ENCODE results near the gene AURKA. TPM values are rescaled to one million over a fixed set of nuclear protein-coding genes. Genes with fewer than 3 reads are reported as not detected.

The AURKA gene
- total RNA-seq, 1 donor from 2014 or later = 14.8 TPM

GRCh38 chr20:56414842-56415765, 23.1 kb upstream of the AURKA start:
- H3K36me3 Mint-ChIP-seq (ENCODE audit: low read depth, unreplicated experiment) = peaks cover 2% of the 10 kb centered on the region
- Histone ChIP-seq H3K4me3 (ENCODE audit: insufficient read depth, low read depth, low read length) (no peak overlapping the region), H3K27ac (ENCODE audit: low read depth, low read length) (peak overlapping the region; percentile 61), H3K27me3 (ENCODE audit: insufficient read depth, low read length) (no peaks in the 10 kb centered on the region), H2AFZ (ENCODE audit: low read depth, low read length) (no peak overlapping the region), H4K20me1 (ENCODE audit: insufficient read depth, low read length) (no peaks in the 10 kb centered on the region), H3K36me3 (ENCODE audit: insufficient read depth, low read length) (no peaks in the 10 kb centered on the region), H3K4me2 (ENCODE audit: low read length) (peak overlapping the region; percentile 26), H3K4me1 (ENCODE audit: insufficient read depth, low read length) (peaks cover 39% of the 10 kb centered on the region), H3K9ac (ENCODE audit: low read length) (no peak overlapping the region), H3K9me3 (ENCODE audit: insufficient read depth, low read depth, low read length) (no peaks in the 10 kb centered on the region), H3K79me2 (ENCODE audit: insufficient read depth, low read length) (peaks cover 19% of the 10 kb centered on the region)
- H3K9me3 Mint-ChIP-seq (ENCODE audit: unreplicated experiment) = no peaks in the 10 kb centered on the region
- H3K4me3 Mint-ChIP-seq (ENCODE audit: unreplicated experiment) = no peak overlapping the region
- H3K27ac Mint-ChIP-seq (ENCODE audit: unreplicated experiment) = peak overlapping the region; percentile 2
- peaks cover 2% of the 10 kb centered on the region for H3K27me3 Mint-ChIP-seq (ENCODE audit: low read depth, unreplicated experiment)
- H3K4me1 Mint-ChIP-seq (ENCODE audit: low read depth, unreplicated experiment) = peaks cover 38% of the 10 kb centered on the region
- FAIRE-seq (no peak), DNase-seq (ENCODE audit: low read depth) (peak; percentile 85)
- TF ChIP-seq CTCF (IDR thresholded peaks at IDR 0.05; ENCODE audit: insufficient read depth, low read depth, low read length) (no peak), EZH2 (IDR thresholded peaks at IDR 0.05; ENCODE audit: insufficient read depth, low read length) (no peak)

GRCh38 chr20:56412949-56413348, 20.9 kb upstream of the AURKA start:
- TF ChIP-seq EZH2 (IDR thresholded peaks at IDR 0.05; ENCODE audit: insufficient read depth, low read length) (no peak), CTCF (IDR thresholded peaks at IDR 0.05; ENCODE audit: insufficient read depth, low read depth, low read length) (no peak)
- peaks cover 19% of the 10 kb centered on the region for H3K79me2 ChIP-seq (ENCODE audit: insufficient read depth, low read length)
- no peak overlapping the region for H3K4me3 Mint-ChIP-seq (ENCODE audit: unreplicated experiment)
- H3K27me3 Mint-ChIP-seq (ENCODE audit: low read depth, unreplicated experiment) = no peaks in the 10 kb centered on the region
- H2AFZ ChIP-seq (ENCODE audit: low read depth, low read length) = no peak overlapping the region
- H3K36me3 ChIP-seq (ENCODE audit: insufficient read depth, low read length) = no peaks in the 10 kb centered on the region
- H3K27me3 ChIP-seq (ENCODE audit: insufficient read depth, low read length) = no peaks in the 10 kb centered on the region
- H3K9me3 ChIP-seq (ENCODE audit: insufficient read depth, low read depth, low read length) = no peaks in the 10 kb centered on the region
- H3K27ac Mint-ChIP-seq (ENCODE audit: unreplicated experiment) = no peak overlapping the region
- peak overlapping the region; percentile 81 for H3K27ac ChIP-seq (ENCODE audit: low read depth, low read length)
- H3K9me3 Mint-ChIP-seq (ENCODE audit: unreplicated experiment) = no peaks in the 10 kb centered on the region
- no peak for DNase-seq (ENCODE audit: low read depth)
- peak overlapping the region; percentile 48 for H3K4me3 ChIP-seq (ENCODE audit: insufficient read depth, low read depth, low read length)
- peak overlapping the region; percentile 79 for H3K4me2 ChIP-seq (ENCODE audit: low read length)
- no peaks in the 10 kb centered on the region for H4K20me1 ChIP-seq (ENCODE audit: insufficient read depth, low read length)
- peaks cover 26% of the 10 kb centered on the region for H3K4me1 Mint-ChIP-seq (ENCODE audit: low read depth, unreplicated experiment)
- H3K4me1 ChIP-seq (ENCODE audit: insufficient read depth, low read length) = peaks cover 24% of the 10 kb centered on the region
- H3K36me3 Mint-ChIP-seq (ENCODE audit: low read depth, unreplicated experiment) = peaks cover 2% of the 10 kb centered on the region
- H3K9ac ChIP-seq (ENCODE audit: low read length) = peak overlapping the region; percentile 76
- FAIRE-seq = no peak

DNA sequence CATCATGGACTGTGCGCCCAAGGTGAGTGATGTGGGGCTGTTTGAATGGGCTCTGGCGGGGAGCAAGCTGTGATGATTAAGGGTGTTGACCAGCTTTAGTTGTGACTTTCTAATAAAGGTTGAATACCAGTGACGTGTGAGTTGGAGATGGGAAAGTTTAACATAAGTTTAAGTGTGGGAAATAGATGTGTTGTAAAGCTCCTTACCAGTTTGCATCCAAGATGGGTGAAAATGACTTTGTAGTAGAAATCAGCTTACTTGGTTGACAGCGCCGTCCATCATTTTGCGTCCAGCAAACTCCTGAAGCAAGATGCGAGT, 20.4 kb upstream of the AURKA start:
- FAIRE-seq (no peak), DNase-seq (ENCODE audit: low read depth) (no peak)
- Histone ChIP-seq H3K4me2 (ENCODE audit: low read length) (peak overlapping the region; percentile 79), H3K36me3 (ENCODE audit: insufficient read depth, low read length) (peaks cover 4% of the 10 kb centered on the region), H3K4me3 (ENCODE audit: insufficient read depth, low read depth, low read length) (peak overlapping the region; percentile 48), H3K4me1 (ENCODE audit: insufficient read depth, low read length) (peaks cover 19% of the 10 kb centered on the region), H3K9me3 (ENCODE audit: insufficient read depth, low read depth, low read length) (no peaks in the 10 kb centered on the region), H2AFZ (ENCODE audit: low read depth, low read length) (peak overlapping the region; percentile 6), H3K27ac (ENCODE audit: low read depth, low read length) (peak overlapping the region; percentile 81), H3K9ac (ENCODE audit: low read length) (peak overlapping the region; percentile 76), H4K20me1 (ENCODE audit: insufficient read depth, low read length) (no peaks in the 10 kb centered on the region), H3K79me2 (ENCODE audit: insufficient read depth, low read length) (peaks cover 19% of the 10 kb centered on the region), H3K27me3 (ENCODE audit: insufficient read depth, low read length) (no peaks in the 10 kb centered on the region)
- Mint-ChIP-seq H3K27me3 (ENCODE audit: low read depth, unreplicated experiment) (no peaks in the 10 kb centered on the region), H3K4me1 (ENCODE audit: low read depth, unreplicated experiment) (peaks cover 21% of the 10 kb centered on the region), H3K27ac (ENCODE audit: unreplicated experiment) (peak overlapping the region; percentile 63), H3K9me3 (ENCODE audit: unreplicated experiment) (no peaks in the 10 kb centered on the region), H3K36me3 (ENCODE audit: low read depth, unreplicated experiment) (peaks cover 5% of the 10 kb centered on the region), H3K4me3 (ENCODE audit: unreplicated experiment) (no peak overlapping the region)
- TF ChIP-seq CTCF (IDR thresholded peaks at IDR 0.05; ENCODE audit: insufficient read depth, low read depth, low read length) (no peak), EZH2 (IDR thresholded peaks at IDR 0.05; ENCODE audit: insufficient read depth, low read length) (no peak)
